IMR-90 (cell line): Measurements from ENCODE around the gene POU3F3. TPM values are rescaled to one million over a fixed set of nuclear protein-coding genes. Genes with fewer than 3 reads are reported as not detected.

Experiments
- ATAC-seq: fragments of 200-7000 bp; cut with Tn5 transposase; 2 replicates; pipeline ENCODE4 v1.9.1; 2020; ENCODE audit warnings: low read depth, mild to moderate bottlenecking, moderate library complexity
- BruUV-seq: library from RNA; stranded (reverse); fragments of 400-500 nt; replicated peaks from 2 replicates; lab custom pipeline; 2021; lab: Mats Ljungman, UMichigan
- CTCF ChIA-PET: fragments of 300-600 bp; formaldehyde crosslinking; extraction: SDS; loops from one replicate; lab custom pipeline; 2021; ENCODE audit warnings: antibody characterized with exemption; lab: Yijun Ruan, JAX
- POLR2A ChIA-PET: fragments of 300-600 bp; sonication (Branson Sonifier 250); formaldehyde crosslinking; loops from one replicate; lab custom pipeline; 2022; ENCODE audit warnings: antibody characterized with exemption; ENCODE audit not compliant: unreplicated experiment; lab: Charles Lee
- DNase-seq: peaks from one replicate; pipeline ENCODE4 v3.0.0; 2013
- H2AFZ ChIP-seq: replicated peaks from 2 replicates; pipeline ENCODE3; 2013; ENCODE audit warnings: low read length, mild to moderate bottlenecking; ENCODE audit not compliant: poor library complexity
- H2AK5ac ChIP-seq: 2 replicates; pipeline ENCODE4 v1.6.1; 2013; ENCODE audit warnings: low read depth, low read length, inconsistent platforms
- H2AK9ac ChIP-seq: replicated peaks from 2 replicates; pipeline ENCODE3; 2013; ENCODE audit warnings: mild to moderate bottlenecking, low read depth, low read length, moderate library complexity; ENCODE audit not compliant: poor library complexity
- H2BK120ac ChIP-seq: 2 replicates; pipeline ENCODE4 v1.6.1; 2013; ENCODE audit warnings: low read depth, low read length, inconsistent platforms
- H2BK15ac ChIP-seq: 3 replicates; pipeline ENCODE4 v1.6.1; 2013; ENCODE audit warnings: low read depth, low read length, inconsistent platforms
- H2BK20ac ChIP-seq: 2 replicates; pipeline ENCODE4 v1.6.1; 2013; ENCODE audit warnings: low read depth, mild to moderate bottlenecking, inconsistent platforms, low read length, moderate library complexity
- H2BK5ac ChIP-seq: 2 replicates; pipeline ENCODE4 v1.6.1; 2013; ENCODE audit warnings: mild to moderate bottlenecking, low read depth, low read length, inconsistent platforms; ENCODE audit not compliant: poor library complexity, severe bottlenecking
- H3K14ac ChIP-seq: replicated peaks from 2 replicates; pipeline ENCODE4 v1.6.1; 2013; ENCODE audit warnings: low read depth, low read length, inconsistent platforms
- H3K18ac ChIP-seq: 2 replicates; pipeline ENCODE4 v1.6.1; 2013; ENCODE audit warnings: low read depth, low read length, control low read depth
- H3K23ac ChIP-seq: 2 replicates; pipeline ENCODE4 v1.6.1; 2013; ENCODE audit warnings: low read depth, low read length, inconsistent platforms
- H3K27ac ChIP-seq: 2 replicates; pipeline ENCODE4 v1.5.1; 2013; ENCODE audit warnings: mild to moderate bottlenecking, control low read depth, low read length; ENCODE audit not compliant: insufficient read depth
- H3K27me3 ChIP-seq: 2 replicates; pipeline ENCODE4 v1.6.1; 2013; ENCODE audit warnings: low read length; ENCODE audit not compliant: control insufficient read depth, insufficient read depth
- H3K36me3 ChIP-seq: 2 replicates; pipeline ENCODE4 v1.6.1; 2013; ENCODE audit warnings: low read length, mixed read lengths; ENCODE audit not compliant: control insufficient read depth, insufficient read depth
- H3K4ac ChIP-seq: 2 replicates; pipeline ENCODE4 v1.6.1; 2013; ENCODE audit warnings: low read depth, low read length, inconsistent platforms
- H3K4me1 ChIP-seq: 2 replicates; pipeline ENCODE4 v1.6.1; 2013; ENCODE audit warnings: low read length, mixed read lengths; ENCODE audit not compliant: control insufficient read depth, insufficient read depth
- H3K4me2 ChIP-seq: 2 replicates; pipeline ENCODE4 v1.6.1; 2013; ENCODE audit warnings: low read depth, mild to moderate bottlenecking, control low read depth, low read length, moderate library complexity
- H3K4me3 ChIP-seq: 2 replicates; pipeline ENCODE4 v1.5.1; 2013; ENCODE audit warnings: low read depth, mild to moderate bottlenecking, control low read depth, low read length, moderate library complexity; ENCODE audit not compliant: insufficient read depth
- H3K56ac ChIP-seq: 2 replicates; pipeline ENCODE4 v1.6.1; 2013; ENCODE audit warnings: low read length, inconsistent platforms; ENCODE audit not compliant: insufficient read depth; ENCODE audit errors: extremely low read depth
- H3K79me1 ChIP-seq, 2 experiments: 2 replicates each; pipeline ENCODE4 v1.6.1; 2013; ENCODE audit warnings: low read length in 2 of 2, inconsistent platforms in 1 of 2, low read depth in 1 of 2
- H3K9ac ChIP-seq: 2 replicates; pipeline ENCODE4 v1.6.1; 2013; ENCODE audit warnings: low read depth, low read length, control low read depth
- H3K9me1 ChIP-seq: 2 replicates; pipeline ENCODE4 v1.6.1; 2013; ENCODE audit warnings: low read length, inconsistent platforms; ENCODE audit not compliant: insufficient read depth
- H3K9me3 ChIP-seq: 2 replicates; pipeline ENCODE4 v1.6.1; 2013; ENCODE audit warnings: low read length; ENCODE audit not compliant: control insufficient read depth, insufficient read depth
- H4K20me1 ChIP-seq: 2 replicates; pipeline ENCODE4 v1.6.1; 2013; ENCODE audit warnings: low read length, inconsistent platforms; ENCODE audit not compliant: insufficient read depth
- H4K5ac ChIP-seq: 2 replicates; pipeline ENCODE4 v1.6.1; 2013; ENCODE audit warnings: mild to moderate bottlenecking, low read depth, low read length, control low read depth
- H4K8ac ChIP-seq, 2 experiments: 2 replicates each; pipeline ENCODE4 v1.6.1; 2013; ENCODE audit warnings: low read depth in 2 of 2, low read length in 2 of 2, control low read depth in 1 of 2, inconsistent platforms in 1 of 2
- H4K91ac ChIP-seq: 2 replicates; pipeline ENCODE4 v1.6.1; 2013; ENCODE audit warnings: low read depth, low read length, inconsistent platforms; ENCODE audit not compliant: insufficient read depth
- BHLHE40 ChIP-seq: fragments of 150-350 bp; IDR thresholded peaks from 2 replicates; pipeline ENCODE4 v1.6.1; 2016; ENCODE audit warnings: mild to moderate bottlenecking, low read depth, low read length
- CEBPB ChIP-seq: IDR thresholded peaks from 2 replicates; pipeline ENCODE4 v1.6.1; 2012; ENCODE audit warnings: low read depth, low read length, improper control_type of control experiment
- CHD1 ChIP-seq: IDR thresholded peaks from 2 replicates; pipeline ENCODE4 v1.6.1; 2012; ENCODE audit warnings: low read depth, low read length, improper control_type of control experiment
- FOS ChIP-seq: fragments of 150-350 bp; IDR thresholded peaks from 2 replicates; pipeline ENCODE4 v1.6.1; 2016; ENCODE audit warnings: low read depth, low read length
- MAFK ChIP-seq: IDR thresholded peaks from 2 replicates; pipeline ENCODE4 v1.6.1; 2012; ENCODE audit warnings: low read depth, low read length, improper control_type of control experiment
- MAZ ChIP-seq: IDR thresholded peaks from 2 replicates; pipeline ENCODE4 v1.6.1; 2012; ENCODE audit warnings: low read depth, mild to moderate bottlenecking, low read length, improper control_type of control experiment, moderate library complexity, borderline replicate concordance
- MXI1 ChIP-seq: IDR thresholded peaks from 2 replicates; pipeline ENCODE4 v1.6.1; 2012; ENCODE audit warnings: low read depth, mild to moderate bottlenecking, low read length, moderate library complexity, borderline replicate concordance
- NFE2L2 ChIP-seq: fragments of 150-350 bp; IDR thresholded peaks from 2 replicates; pipeline ENCODE4 v1.6.1; 2016; ENCODE audit warnings: low read depth, mild to moderate bottlenecking, low read length
- POLR2A ChIP-seq: IDR thresholded peaks from 2 replicates; pipeline ENCODE4 v1.6.1; 2012; ENCODE audit warnings: mild to moderate bottlenecking, low read depth, low read length
- RAD21 ChIP-seq: IDR thresholded peaks from 2 replicates; pipeline ENCODE4 v1.6.1; 2012; ENCODE audit warnings: low read length, improper control_type of control experiment
- RCOR1 ChIP-seq: IDR thresholded peaks from 2 replicates; pipeline ENCODE4 v1.6.1; 2012; ENCODE audit warnings: mild to moderate bottlenecking, low read length, improper control_type of control experiment; ENCODE audit not compliant: insufficient replicate concordance
- RFX5 ChIP-seq: IDR thresholded peaks from 2 replicates; pipeline ENCODE4 v1.8.0; 2012; ENCODE audit warnings: low read depth, mild to moderate bottlenecking, low read length, moderate library complexity
- SMC3 ChIP-seq: fragments of 150-350 bp; IDR thresholded peaks from 2 replicates; pipeline ENCODE4 v1.6.1; 2016; ENCODE audit warnings: low read depth, mild to moderate bottlenecking, antibody characterized with exemption, low read length, moderate library complexity
- WGBS, 2 experiments: methylation state at CpG; one replicate each; pipeline versions ENCODE4 v1.1.5 to v1.1.7; 2013; ENCODE audit warnings: missing lambda C conversion rate in 2 of 2; ENCODE audit not compliant: insufficient read length in 1 of 2; ENCODE audit errors: extremely low coverage in 2 of 2; 5-methylcytosine and 5-hydroxymethylcytosine counted together
- dilution Hi-C: fragments of 300-500 bp; cut with HindIII; formaldehyde crosslinking; loops from one replicate; pipeline ENCODE4 v1.14.3; 2018; ENCODE audit warnings: low sequenced_read_pairs; ENCODE audit not compliant: unreplicated experiment
- in situ Hi-C: fragments of 300-500 bp; cut with MboI; formaldehyde crosslinking; loops from 3 replicates; pipeline ENCODE4 v1.14.3; 2019; ENCODE audit warnings: low sequenced_read_pairs, inconsistent platforms, mixed read lengths
- intact Hi-C: fragments of 100-400 bp; cut with micrococcal nuclease; formaldehyde crosslinking; loops from 2 replicates; pipeline ENCODE4 v1.10.0; 2022
- polyA plus RNA-seq, 3 experiments: library from polyadenylated mRNA; depleted of rRNA; stranded (reverse); fragments of >200 nt; gene quantifications; 2 replicates each; pipeline ENCODE4 v1.2.3, GENCODE V29; 2012; ENCODE audit warnings: low replicate concordance in 1 of 3
- total RNA-seq: library from RNA; depleted of rRNA; stranded (reverse); fragments of >200 nt; gene quantifications from 2 replicates; pipeline ENCODE4 v1.2.3, GENCODE V29; 2012
- TF ChIP-seq, protein P1 (sequence below): conservative IDR thresholded peaks from 2 replicates; pipeline ENCODE4 v1.5.1; 2012; ENCODE audit warnings: mild to moderate bottlenecking, low read depth, low read length, improper control_type of control experiment
- TF ChIP-seq, protein P2 (sequence below): fragments of 150-350 bp; IDR thresholded peaks from 2 replicates; pipeline ENCODE4 v1.6.1; 2017; ENCODE audit warnings: mild to moderate bottlenecking, antibody characterized with exemption, low read length, low read depth
- TF ChIP-seq, protein P3 (sequence below): fragments of 150-350 bp; IDR thresholded peaks from 2 replicates; pipeline ENCODE4 v1.6.1; 2016; ENCODE audit warnings: low read depth, mild to moderate bottlenecking, low read length, moderate library complexity, borderline replicate concordance

Gene POU3F3
- total and polyA plus RNA-seq, 2 of the 4 experiments (the other 2 are of a cell fraction): not detected

DNA sequence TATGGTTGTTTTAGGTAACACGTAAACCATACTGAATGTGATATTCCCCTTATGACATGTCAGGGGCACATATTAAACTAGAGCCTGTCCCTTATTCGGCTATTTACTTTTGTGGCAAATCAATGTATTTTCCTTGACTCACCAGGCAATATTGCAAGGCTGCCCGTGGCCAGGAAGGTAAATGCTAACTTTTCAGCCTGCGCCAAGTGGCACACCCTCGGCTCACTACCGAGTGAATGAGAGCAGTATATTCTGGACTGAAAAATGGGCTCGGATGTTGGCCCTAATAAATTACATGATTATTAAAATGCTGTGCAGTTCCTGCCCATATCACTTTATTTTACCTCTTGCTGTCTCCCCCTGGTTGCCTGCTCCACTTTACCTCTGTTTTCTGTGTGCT is 46.7 kb downstream of the POU3F3 start:
- Histone ChIP-seq H2AK5ac (no peak overlapping the region), H3K4ac (no peak overlapping the region), H3K4me3 (no peak overlapping the region), H3K9me3 (no peaks in the 10 kb centered on the region), H3K18ac (no peak overlapping the region), H3K4me1 (no peaks in the 10 kb centered on the region), H2BK15ac (no peak overlapping the region), H3K14ac (no peak overlapping the region), H3K79me1 (no peaks in the 10 kb centered on the region), H3K9me1 (no peaks in the 10 kb centered on the region), H2AFZ (no peak overlapping the region), H2BK5ac (no peak overlapping the region), H3K27ac (no peak overlapping the region), H2BK120ac (no peak overlapping the region), H2AK9ac (no peak overlapping the region), H4K91ac (no peak overlapping the region), H3K56ac (no peak overlapping the region), H4K8ac (no peak overlapping the region), H3K23ac (no peak overlapping the region), H4K5ac (no peak overlapping the region), H3K36me3 (no peaks in the 10 kb centered on the region), H3K9ac (no peak overlapping the region), H2BK20ac (no peak overlapping the region), H3K27me3 (no peaks in the 10 kb centered on the region; the same call in 1 of the 2 replicates), H3K4me2 (no peak overlapping the region), H4K20me1 (no peaks in the 10 kb centered on the region)
- intact Hi-C loops (no loop called here), in situ Hi-C loops (no loop called here), dilution Hi-C loops (no loop called here)
- no peak for DNase-seq
- BruUV-seq: no TSS peak
- no CpG with 5 or more reads among the region's 7 CpGs for WGBS, 2 experiments
- CTCF ChIA-PET: no interaction called here
- POLR2A ChIA-PET: no interaction called here
- ATAC-seq: no peak
- TF ChIP-seq RCOR1 (no peak), MAZ (no peak), NFE2L2 (no peak), RFX5 (no peak), CEBPB (no peak), RAD21 (no peak), POLR2A (no peak), BHLHE40 (no peak), FOS (no peak), SMC3 (no peak), CHD1 (no peak), MXI1 (no peak), MAFK (no peak)
- TF ChIP-seq, protein P1, sequence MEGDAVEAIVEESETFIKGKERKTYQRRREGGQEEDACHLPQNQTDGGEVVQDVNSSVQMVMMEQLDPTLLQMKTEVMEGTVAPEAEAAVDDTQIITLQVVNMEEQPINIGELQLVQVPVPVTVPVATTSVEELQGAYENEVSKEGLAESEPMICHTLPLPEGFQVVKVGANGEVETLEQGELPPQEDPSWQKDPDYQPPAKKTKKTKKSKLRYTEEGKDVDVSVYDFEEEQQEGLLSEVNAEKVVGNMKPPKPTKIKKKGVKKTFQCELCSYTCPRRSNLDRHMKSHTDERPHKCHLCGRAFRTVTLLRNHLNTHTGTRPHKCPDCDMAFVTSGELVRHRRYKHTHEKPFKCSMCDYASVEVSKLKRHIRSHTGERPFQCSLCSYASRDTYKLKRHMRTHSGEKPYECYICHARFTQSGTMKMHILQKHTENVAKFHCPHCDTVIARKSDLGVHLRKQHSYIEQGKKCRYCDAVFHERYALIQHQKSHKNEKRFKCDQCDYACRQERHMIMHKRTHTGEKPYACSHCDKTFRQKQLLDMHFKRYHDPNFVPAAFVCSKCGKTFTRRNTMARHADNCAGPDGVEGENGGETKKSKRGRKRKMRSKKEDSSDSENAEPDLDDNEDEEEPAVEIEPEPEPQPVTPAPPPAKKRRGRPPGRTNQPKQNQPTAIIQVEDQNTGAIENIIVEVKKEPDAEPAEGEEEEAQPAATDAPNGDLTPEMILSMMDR: no peak
- TF ChIP-seq, protein P2, sequence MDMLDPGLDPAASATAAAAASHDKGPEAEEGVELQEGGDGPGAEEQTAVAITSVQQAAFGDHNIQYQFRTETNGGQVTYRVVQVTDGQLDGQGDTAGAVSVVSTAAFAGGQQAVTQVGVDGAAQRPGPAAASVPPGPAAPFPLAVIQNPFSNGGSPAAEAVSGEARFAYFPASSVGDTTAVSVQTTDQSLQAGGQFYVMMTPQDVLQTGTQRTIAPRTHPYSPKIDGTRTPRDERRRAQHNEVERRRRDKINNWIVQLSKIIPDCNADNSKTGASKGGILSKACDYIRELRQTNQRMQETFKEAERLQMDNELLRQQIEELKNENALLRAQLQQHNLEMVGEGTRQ: no peak
- TF ChIP-seq, protein P3, sequence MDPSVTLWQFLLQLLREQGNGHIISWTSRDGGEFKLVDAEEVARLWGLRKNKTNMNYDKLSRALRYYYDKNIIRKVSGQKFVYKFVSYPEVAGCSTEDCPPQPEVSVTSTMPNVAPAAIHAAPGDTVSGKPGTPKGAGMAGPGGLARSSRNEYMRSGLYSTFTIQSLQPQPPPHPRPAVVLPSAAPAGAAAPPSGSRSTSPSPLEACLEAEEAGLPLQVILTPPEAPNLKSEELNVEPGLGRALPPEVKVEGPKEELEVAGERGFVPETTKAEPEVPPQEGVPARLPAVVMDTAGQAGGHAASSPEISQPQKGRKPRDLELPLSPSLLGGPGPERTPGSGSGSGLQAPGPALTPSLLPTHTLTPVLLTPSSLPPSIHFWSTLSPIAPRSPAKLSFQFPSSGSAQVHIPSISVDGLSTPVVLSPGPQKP: no peak
